Esophagus muscularis mucosa (tissue), 4 donors: ENCODE results near the gene RAB20.

ENCODE experiments used
- CTCF ChIP-seq, 3 experiments: fragments of 200-600 bp in 2 of 3; fragments of 450-650 bp in 1 of 3; sonication (generic) in 2 of 3; IDR thresholded peaks; one replicate each; pipeline ENCODE4 v1.5.1; 2017 to 2019; ENCODE audit warnings: antibody characterized with exemption in 3 of 3, mild to moderate bottlenecking in 2 of 3, moderate library complexity in 1 of 3
- EP300 ChIP-seq: sonication (generic); formaldehyde crosslinking; IDR thresholded peaks from one replicate; pipeline ENCODE4 v1.6.1; 2017; ENCODE audit warnings: antibody characterized with exemption
- POLR2A ChIP-seq: fragments of 450-650 bp; IDR thresholded peaks from one replicate; pipeline ENCODE4 v1.6.1; 2017; ENCODE audit warnings: antibody characterized with exemption, moderate library complexity, mild to moderate bottlenecking, low read depth
- POLR2AphosphoS5 ChIP-seq, 2 donors: sonication (generic); formaldehyde crosslinking; IDR thresholded peaks; one replicate each; pipeline ENCODE4 v1.6.1; 2017; ENCODE audit warnings: antibody characterized with exemption in 2 of 2

- TF ChIP-seq EP300 (no peak), CTCF (IDR thresholded peaks at IDR 0.05) (no peak), POLR2A (no peak), POLR2AphosphoS5 (IDR thresholded peaks at IDR 0.05) (no peak)
Measured at GRCh38 chr13:110583178-110583865, 21.8 kb upstream of the RAB20 start.
